Measurements from ENCODE around the gene PDRG1. TPM values are rescaled to one million over a fixed set of nuclear protein-coding genes. Genes with fewer than 3 reads are reported as not detected.
"Not testable (repeated sequence)": the region's sequence is repeated elsewhere in the genome, so short reads cannot be mapped to it uniquely, and the experiment has no call there.

PDRG1 gene
- polyA plus RNA-seq, 1 donor, result 19.2 TPM

DNA sequence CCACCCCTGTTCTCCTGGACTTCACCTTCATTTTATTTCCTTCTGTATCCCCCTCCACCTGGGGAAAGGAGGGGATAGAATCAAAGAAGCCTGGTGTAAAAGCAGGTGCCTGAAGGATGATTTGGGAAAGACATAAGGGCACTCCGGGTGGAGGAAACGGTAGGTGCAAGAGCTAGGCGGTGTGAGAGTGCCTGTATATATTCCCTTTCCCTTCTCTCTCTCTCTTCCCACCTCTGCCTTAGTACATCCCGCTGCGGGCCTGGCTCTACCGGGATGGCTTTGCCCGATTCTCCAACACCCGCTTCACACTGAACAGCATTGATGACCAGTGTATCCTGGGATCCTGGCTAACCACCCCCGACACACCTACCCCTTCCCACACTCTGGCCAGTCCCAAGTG, 26.2 kb downstream of the PDRG1 start:
- no peak for DNase-seq

DNA sequence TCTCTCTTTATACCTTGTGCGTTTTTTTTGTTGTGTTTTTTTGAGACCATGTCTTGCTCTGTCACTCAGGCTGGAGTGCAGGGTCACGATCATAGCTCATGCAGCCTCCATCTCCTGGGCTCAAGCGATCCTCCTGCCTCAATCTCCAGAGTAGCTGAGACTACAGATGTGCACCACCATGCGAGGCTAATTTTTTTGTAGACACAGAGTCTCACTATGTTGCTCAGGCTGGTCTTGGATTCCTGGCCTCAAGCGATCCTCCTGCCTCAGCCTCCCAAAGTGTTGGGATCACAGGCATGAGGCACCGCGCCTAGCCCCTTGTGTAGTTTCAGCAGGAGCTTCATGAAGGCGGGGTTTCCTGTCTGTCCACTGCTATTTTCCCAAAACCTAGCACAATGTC, 27.3 kb downstream of the PDRG1 start:
- DNase-seq, result no peak

DNA sequence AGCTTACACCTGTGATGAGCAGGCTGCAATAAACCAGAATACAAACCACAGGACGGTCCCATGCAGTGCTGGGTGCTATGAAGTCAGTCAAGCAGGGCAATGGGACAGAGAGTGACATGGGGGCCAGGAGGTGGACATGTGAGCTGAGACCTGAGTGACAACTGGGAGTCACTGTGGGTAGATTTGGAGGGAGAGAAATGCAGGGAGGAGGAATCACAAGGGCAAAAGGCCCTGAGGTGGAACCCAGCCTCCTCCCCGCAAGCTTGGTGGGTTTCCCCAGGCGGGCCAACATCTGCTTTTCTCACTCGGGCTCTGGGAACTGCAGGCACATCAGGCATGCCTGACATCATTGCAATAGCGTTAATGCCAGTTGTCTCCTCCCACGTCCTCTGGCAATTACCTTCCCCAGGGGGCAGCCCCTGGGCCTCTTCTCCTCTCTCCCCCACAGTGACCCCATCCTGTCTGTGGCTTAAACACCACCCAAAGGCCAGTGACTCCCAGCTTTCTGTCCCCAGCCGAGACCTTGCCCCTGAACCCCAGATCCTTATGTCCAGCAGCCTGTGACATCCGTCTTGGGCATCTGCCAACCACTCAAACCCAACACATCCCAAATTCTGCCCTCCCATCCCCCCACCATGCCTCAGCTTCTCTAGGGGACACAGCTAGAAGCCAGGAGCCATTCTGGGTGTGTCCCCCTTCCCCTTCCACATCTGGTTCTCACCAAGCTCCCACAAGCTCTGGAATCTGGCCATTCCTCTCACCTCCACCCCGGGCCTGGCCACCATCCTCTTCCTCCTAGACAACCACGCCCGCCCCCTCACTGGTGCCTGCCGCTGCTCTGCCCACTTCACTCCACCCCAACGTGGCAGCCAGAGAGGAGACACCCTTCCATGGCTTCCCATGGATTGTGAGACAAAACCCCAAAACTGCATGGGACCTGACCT, 28.2 kb downstream of the PDRG1 start:
- DNase-seq, result no peak

DNA sequence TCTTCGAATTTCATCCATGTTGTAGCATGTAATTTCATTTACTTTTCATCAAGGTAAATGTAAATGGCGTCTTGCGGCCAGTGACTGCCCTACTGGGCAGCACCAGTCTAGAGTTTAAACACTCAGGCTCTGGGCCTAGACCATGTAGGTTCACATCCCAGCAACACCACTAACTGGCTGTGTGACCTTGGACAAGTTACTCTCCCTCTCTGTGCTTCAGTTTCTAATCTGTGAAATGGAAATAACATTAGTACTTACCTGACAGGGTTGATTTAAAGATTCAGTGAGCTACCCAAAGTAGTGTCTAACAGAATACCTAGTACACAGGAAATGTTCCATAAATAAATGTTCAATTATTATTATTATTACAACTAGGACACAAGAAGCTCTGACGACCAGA, 29.3 kb downstream of the PDRG1 start:
- no peak for DNase-seq

DNA sequence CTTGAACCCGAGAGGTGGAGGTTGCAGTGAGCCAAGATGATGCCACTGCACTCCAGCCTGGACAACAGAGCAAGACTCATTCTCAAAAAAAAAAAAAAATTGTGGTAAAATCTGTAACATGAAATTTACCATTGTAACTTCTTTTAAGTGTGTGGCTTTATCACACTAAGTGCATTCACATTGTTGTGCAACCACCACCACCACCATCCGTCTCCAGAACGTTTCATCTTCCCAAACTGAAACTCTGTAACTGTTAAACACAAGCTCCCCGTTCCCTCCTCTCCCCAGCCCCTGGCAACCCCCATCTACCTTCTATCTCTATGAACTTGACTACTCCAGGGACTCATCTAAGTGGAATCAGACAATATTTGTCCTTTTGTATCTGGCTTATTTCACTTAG, 29.7 kb downstream of the PDRG1 start:
- DNase-seq, result no peak

DNA sequence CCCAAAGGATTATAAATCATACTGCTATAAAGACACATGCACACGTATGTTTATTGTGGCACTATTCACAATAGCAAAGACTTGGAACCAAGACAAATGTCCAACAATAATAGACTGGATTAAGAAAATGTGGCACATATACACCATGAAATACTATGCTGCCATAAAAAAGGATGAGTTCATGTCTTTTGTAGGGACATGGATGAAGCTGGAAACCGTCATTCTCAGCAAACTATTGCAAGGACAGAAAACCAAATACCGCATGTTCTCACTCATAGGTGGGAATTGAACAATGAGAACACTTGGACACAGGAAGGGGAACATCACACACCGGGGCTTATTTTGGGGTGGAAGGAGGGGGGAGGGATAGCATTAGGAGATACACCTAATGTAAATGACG, 30.4 kb downstream of the PDRG1 start:
- not testable (repeated sequence) for DNase-seq

DNA sequence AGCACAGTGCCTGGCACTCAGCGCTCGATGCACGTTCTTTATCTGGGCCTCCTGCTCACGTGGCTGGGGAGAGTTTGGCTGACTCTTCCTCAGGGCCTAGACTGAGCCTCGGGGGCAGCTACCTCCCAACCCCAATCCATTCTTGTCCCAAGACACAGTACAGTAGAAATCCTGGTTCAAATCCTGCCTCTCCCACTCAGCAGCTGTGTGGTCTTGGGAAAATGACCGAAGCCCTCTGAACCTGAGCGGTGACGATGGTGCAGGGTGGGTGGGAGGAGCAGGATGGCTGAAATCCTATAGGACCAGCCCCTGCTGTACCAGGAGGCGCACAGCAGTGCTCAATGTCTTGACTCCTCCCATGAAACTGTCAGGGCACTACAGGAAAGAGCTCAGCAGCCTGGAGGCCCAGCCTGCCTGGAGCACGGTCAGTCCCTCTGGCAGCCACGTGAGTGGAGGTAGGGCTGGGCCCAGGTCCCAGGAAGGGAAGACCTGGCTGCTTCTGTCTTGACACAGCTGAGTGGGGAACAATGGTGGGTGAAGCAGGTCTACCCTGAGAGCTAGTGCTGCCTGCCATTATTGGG, 31.5 kb downstream of the PDRG1 start:
- no peak for DNase-seq

DNA sequence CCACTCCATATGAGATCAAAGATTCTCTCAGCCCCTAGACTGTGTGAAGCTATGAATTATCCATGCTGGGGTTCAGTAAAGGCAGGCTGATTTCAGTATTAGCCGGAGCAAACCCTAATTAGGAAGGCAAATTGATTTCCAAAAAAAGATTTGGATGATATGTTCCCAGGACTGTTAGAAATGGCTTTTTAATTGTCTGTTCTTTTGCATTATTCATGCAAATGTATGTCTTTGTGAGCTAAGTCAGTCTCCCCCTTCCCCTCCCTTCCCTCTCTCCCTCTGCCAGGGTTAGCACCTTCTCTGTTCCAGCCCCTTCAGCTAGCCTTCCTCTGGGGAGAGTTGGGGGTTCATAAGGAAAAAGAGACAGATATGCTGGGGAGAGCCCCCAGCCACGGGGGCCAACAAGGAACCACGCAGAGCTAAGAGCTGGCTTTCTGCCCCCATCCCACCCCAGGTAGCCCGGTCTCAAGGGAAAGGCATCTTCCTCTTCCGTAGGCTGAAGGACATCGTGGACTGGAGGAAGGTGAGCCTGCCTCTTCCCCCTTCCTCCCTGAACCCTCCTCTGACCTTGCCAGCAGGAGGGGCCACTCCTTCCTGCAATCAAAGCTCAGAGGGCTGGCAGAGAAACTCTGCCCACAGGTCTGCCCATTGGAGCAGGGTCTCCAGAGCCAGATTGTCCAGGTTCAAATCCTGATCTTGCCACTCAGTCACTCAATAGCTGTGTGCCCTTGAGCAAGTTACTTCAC, 32.3 kb downstream of the PDRG1 start:
- DNase-seq, result no peak

DNA sequence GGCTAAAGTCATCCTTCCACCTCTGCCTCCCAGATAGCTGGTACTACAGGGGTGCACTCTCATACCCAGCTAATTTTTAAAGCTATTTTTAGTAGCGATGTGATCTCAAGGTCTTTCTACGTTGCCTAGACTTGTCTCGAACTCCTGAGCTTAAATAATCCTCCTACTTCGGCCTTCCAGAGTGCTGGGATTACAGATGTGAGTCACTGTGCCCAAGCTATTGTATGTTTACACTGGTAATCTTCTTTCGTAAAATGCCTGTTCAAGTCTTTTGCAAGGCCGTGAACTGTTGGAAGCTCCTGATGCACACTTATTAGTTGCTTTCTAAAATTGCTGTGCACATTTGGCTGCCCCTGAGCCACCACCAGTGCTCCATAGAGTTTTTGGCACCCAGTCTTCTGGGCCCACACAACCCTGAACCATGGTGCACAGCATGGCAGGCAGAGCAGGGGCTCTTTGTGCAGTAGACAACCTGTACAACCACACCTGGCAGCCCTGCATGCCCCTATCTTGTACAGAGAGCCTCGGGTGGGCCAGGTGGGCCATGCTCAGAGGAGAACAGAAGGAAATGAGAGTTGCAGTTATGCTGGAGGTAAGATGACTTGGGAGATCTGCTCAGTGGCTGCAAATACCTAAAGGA, 33.3 kb downstream of the PDRG1 start:
- no peak for DNase-seq

DNA sequence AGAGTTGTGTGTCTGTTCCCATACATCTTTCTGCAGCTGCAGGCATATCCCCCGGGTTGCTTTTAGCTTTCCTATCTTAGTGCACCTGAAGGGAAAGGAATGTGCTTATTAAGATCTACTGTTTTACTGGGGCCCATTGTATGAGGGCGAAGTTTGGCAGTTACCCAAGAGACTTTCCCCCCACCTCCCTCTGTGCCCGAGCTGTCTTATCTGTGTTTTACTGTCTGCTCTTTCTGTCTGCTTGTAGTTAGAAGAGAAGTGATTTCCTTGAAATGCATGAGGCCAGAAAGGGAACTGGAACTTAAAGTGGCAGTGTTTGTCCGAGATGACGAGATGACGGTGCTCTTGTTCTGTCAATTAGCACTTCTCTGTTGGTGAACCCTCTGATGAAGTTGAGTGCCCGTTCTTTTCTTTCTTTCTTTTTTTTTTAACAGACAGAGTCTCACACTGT, 33.9 kb downstream of the PDRG1 start:
- not testable (repeated sequence) for DNase-seq

DNA sequence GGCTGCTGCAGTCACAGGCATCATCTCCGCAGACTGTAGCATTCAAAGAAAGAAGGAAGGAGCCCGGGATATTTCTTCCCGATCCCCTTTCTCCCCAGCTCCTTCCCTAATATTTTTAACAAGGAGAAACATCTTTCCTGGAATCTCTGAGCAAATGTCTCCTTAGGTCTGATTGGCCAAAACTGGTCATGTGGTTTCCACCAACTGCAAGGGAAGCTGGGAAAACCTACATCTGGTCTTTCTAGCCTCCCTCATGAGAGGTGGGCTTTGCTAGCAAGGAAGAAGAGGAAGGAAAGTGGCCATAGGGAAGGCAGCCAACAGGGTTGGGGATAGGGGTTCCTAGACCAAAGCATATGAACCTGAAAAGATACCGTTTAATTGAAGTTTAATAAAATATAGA, 35.1 kb downstream of the PDRG1 start:
- no peak for DNase-seq

DNA sequence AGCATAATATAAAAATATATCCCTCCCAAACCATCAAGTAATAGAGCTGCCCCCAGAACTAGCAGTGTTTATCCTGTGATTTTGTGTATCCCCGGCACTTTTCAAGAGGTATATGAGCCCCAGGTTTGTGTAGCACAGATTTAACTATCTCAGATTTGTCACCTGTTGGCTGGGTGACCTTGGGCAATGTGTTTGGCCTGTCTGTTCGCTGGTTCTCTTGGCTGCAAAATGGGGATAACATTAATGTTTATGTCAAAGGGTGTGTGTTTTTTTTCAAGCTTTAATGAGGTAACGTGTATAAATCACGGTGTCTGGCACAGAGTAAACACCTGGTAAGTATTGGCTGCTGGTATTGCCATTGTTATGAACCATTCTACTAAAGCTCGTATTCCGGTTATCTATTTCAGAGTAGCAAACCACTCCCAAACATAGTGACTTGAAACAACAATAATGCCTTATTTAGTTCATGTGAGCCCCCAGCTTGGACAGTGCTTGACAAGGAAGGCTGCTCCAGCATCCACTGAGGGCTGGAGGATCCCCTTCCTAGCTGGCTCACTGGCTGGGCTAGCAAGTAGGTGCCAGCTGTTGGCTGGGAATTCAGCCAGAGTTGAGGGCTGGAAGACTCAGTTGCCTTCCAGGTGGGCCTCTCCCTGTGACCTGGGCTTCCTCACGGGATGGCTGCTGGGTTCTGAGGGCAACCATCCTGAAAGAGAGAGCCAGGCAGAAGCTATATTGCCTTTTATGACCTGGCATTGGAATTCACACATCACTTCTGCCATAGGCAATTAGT, 36.2 kb downstream of the PDRG1 start:
- no peak for DNase-seq

DNA sequence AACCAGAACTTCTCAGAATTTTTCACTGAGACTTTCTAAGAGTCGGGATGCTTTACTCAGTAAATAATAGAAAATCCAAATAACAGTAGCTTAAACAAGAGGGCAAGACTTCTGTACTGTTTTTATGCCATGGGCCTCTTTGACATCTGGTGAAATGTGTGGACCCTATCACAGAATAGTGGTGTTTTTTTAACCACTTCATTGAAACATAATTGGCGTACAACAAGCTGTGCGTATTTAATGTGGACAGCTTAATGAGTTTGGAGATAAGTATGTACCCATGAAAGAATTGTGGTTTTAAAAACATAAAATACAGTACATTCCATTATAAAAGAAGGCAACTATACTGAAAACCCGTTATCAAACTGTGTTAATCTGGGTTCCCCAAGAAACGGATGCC, 37.7 kb downstream of the PDRG1 start:
- no peak for DNase-seq

DNA sequence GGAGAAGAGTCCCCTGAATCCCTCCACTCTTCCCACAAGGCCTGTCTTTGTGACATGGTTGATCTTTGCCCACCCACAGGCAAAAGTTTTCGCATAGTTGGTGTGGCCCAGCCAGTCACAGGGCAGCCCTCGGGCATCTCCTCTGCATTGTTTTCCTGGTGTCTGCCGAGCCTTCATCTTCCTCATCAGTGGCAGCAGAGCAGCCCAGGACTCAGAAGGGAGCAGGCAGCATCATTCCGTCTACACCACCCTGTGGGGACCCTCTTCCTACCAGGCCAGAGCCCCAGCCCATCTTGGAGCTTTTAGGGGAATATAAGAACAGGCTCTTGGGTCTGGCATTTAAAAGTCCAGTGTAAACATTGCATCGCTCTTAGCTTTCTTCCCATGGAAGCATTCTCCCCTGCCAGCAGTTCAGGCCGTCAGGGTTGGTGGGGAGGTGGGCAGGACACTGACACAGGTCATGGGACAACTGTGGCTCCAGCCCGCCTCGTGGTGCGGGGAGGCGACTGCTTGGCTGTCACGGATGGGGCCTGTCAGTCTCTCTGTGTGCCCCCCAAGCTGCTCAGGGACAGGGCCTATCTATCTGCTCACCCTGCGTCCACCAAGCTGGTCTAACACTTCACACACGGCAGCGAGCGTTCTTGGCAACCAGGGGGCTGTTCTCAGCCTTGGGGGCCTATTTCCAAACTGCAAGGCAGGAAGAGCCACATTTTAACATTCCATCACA, 38.3 kb downstream of the PDRG1 start:
- no peak for DNase-seq

DNA sequence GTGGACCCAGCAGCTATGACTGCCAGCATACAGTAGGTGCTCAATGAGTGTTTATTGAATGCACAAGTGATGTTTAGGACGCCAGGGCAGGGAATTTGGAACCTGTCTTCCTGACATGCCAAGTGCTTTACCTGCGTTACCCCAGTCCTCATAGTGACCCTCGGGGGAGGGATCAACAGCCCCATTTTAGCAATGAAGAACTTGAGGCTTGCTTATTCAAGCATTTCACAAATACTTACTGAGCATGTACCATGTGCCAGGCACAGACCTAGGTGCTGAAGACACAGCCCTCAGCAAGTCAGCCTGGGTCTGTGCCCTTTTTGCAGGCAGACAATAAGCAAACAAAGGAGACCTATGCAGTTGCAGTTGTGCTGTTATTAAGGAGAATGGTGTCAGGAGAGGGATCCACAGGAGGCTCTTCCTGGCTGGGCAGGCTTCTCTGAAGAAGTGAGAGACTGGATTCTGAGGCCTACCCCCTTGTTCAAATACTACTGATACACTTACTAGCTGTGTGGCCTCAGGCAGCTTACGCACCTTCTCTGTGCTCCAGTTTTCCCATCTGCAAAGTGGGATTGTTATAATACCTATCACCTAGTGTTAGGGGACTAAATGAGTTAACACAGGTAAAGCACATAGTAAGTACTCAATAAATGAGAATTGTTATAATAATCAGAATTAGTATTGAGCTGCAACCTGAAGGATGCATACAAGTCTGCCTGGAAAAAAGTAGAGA, 41.6 kb downstream of the PDRG1 start:
- no peak for DNase-seq

DNA sequence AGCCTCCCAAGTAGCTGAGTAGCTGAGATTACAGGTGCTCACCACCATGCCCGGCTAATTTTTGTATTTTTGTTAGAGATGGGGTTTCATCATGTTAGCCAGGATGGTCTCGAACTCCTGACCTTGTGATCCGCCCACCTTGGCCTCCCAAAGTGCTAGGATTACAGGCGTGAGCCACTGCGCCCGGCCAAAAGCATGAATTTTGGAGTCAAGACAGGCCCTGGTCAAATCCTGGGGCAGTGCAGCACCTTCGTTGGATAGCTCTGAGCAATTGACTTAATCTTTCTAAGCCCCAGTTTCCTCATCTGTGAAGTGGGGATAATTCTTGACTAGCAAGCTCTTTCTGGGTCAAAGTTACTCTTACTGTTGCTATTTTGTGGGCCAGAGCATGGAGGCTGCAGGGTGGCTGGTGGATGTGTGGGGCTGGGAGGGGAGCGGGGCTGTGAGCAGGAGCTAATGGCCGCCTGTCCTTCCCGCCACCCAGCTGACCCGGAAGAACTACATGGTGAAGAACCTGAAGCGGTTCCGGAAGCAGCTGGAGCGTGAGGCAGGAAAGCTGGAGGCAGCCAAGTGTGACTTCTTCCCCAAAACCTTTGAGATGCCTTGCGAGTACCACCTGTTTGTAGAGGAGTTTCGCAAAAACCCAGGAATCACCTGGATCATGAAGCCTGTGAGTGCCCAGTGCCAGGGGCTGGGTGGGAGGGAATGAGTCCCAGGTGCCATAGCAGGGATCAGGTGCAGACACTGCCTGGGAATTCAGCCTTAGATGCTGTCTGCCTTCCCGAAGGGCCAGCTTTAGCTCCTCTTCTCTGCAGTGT, 42.4 kb downstream of the PDRG1 start:
- DNase-seq, result no peak

DNA sequence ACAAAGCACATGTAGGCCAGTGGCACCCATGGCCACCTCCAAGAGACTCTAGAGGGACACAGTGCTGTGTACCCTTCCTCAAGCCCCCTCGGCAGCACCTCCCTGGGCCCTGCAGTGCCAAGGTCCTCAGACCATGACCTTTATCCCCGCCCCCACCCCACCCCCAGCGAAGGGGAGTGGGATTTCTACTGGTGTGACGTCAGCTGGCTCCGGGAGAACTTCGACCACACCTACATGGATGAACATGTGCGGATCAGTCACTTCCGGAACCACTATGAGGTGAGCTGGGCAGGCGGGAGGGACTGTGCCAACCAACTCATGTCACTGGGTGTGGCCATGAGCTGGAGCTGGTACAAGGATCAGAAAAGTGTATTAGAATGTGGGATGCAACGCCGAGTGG, 43.4 kb downstream of the PDRG1 start:
- DNase-seq, result no peak

DNA sequence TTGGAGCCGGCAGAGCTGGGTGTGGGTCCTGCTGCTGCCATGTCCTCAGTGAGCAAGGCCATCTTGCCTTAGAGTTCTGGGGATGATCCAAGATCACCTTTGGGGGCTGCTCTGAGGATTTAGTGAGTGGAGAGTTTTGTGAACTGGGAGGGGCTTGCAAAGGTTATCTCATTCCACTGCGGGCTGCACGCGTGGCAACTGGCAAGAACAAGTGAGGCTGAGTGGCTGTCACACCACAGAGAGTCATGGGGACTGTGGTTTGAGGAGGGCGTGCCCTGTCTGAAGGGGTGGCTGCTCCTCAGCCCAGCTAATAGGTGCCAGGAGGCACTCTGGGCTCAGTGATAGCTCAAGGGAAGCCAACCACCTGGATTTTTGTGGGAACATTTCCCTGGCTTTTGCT, 43.8 kb downstream of the PDRG1 start:
- DNase-seq, result no peak

DNA sequence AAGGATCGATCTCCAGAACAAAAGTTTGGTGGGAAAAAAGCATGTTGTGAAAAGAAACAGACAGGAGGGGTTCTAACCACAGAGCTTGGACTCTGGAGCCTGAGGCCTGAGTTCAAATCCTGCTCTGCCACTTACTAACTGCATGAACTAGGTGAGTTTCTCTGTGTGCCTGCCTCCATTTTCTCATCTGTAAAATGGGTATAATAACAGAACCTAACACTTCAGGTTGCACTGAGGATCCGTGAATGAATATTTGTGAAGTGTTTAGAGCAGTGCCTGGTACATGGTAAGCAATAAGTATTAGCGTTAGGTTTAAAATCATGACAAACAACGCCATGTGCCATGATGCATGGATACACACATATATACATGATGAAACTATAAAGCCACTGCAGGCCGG, 44.8 kb downstream of the PDRG1 start:
- no peak for DNase-seq

DNA sequence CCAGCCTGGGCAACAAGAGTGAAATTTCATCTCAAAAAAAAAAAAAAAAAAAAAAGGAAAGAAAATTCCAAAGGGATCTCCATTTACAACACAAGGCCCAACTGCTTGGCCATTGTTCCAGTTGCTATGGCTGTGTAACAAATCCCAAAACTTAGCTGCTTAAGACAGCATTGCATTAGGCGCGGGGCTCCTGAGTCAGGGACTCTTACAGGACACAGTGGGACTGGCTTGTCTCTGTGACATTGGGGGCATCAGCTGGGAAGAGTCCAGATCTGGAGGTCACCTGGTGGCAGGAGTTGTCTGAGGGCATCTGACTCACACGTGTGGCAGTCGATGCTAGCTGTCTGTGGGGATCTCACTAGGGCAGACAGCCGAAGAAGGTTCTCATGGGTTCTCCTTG, 45.8 kb downstream of the PDRG1 start:
- no peak for DNase-seq
